HG03575 (cell line): ENCODE data around the gene NOS1AP.
"Not testable (repeated sequence)": the region's sequence is repeated elsewhere in the genome, so short reads cannot be mapped to it uniquely, and the experiment has no call there.

Experiments
- ATAC-seq: cut with Tn5 transposase; IDR thresholded peaks from one replicate; pipeline ENCODE4 v1.9.1; 2021; ENCODE audit not compliant: unreplicated experiment, insufficient number of reproducible peaks, low FRiP score; ENCODE audit errors: extremely low read depth

NOS1AP gene

GRCh38 chr1:162069334-162070093 is at the start of gene NOS1AP:
TSS of gene NOS1AP (plus strand) at chr1:162069691. CDS start at chr1:162070178, 487 bp downstream.
- ATAC-seq = no peak

DNA sequence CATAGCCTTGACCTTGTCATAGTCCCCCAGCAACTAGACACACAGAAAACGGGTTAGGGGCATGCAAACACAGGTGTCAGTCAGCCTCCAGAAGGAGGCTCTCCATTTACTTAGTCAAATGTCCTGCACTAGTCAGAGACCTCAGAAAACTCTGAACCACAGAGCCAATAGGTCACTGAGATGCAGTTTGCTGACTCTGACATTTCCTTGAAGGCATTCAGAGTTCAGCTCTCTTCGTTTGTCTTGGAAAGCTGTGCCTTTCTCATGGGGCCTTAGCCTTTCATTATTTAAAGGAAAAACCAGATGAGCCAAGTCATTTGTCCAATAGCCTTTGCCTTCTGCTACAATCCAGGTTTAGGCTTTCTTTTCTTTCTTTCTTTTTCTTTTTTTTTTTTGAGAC is 49.3 kb upstream of the NOS1AP start:
- ATAC-seq = no peak

GRCh38 chr1:162021124-162021523 is 48.4 kb upstream of the NOS1AP start:
- no peak for ATAC-seq

GRCh38 chr1:162022626-162023025 is 46.9 kb upstream of the NOS1AP start:
- ATAC-seq = no peak

- ATAC-seq = no peak
These were observed 46.3 kb upstream of the NOS1AP start for GRCh38 chr1:162023181-162023546.

DNA sequence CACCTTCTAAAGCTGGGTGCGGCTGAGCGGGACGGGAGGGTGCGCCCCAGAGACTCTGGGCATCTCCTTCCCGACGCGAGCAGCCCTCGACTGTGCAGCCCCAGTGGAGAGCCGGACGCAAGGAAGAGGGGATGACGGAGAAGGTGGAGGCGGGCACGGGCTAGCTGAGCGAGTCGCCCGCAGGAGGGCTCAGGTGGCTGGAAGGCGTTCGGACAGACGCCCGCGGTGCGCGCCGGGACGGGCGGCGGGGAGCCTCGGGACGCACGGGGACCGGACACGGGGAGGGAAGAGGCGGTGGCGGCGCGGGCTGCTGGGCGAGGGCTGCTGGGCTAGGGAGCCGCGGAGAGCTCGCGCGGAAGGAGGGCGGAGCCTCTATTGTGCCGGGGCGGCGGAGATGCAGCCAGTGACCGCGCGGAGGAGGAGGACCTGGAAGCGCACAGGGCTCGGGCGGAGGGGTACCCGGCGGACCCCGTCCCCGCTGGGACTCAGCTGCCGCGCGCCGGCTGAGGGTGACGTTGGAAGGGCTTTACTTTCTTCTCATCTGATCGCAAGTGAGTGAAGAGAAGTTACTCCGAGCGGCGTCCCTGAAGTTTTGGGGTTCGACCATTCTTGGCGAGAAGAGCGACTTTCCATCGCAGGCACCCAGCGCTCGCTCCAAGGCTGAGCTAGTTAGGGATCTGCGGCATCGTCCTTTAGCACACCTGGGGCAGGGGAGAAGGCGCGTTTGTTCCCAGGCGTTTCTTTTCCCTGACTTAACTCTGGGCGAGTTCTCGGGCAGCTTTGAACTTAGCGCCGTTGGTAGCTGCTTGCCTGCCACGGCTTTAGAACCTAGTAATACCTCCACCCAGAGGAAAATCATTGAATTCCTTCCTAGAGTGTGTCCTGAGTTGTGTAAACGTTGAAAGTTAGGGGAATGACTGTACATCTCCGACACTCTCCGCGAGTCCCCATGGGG is 45.7 kb upstream of the NOS1AP start, which contains the start of gene OLFML2B:
OLFML2B (minus strand) TSS at position 323 of the 955 bp plus-strand sequence. CDS start 439 bp downstream, outside the sequence.
- ATAC-seq = no peak

GRCh38 chr1:162025541-162025940 is 44.0 kb upstream of the NOS1AP start:
- ATAC-seq = no peak

DNA sequence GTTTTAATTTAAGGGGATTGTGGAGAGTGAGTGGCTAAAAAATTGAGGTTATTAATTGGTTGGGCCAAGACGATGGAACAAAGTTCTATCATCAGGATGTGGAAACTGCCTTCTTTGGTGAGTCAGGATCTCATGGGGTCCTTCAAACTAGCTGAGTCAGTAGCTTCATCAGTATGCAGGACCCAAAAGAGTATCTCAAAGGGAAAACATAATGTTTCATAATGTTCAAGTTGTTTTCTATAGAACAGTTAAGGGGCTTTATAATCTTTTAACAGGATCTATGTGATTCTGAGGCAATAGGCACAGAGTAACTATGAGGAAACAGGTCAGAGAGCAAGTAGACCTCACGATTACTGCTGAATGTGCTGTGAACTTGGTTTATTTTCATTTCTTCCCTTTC is 42.6 kb upstream of the NOS1AP start:
- no peak for ATAC-seq

GRCh38 chr1:162028726-162029125 is 40.8 kb upstream of the NOS1AP start:
- no peak for ATAC-seq

GRCh38 chr1:162029157-162029556 is 40.3 kb upstream of the NOS1AP start:
- no peak for ATAC-seq

DNA sequence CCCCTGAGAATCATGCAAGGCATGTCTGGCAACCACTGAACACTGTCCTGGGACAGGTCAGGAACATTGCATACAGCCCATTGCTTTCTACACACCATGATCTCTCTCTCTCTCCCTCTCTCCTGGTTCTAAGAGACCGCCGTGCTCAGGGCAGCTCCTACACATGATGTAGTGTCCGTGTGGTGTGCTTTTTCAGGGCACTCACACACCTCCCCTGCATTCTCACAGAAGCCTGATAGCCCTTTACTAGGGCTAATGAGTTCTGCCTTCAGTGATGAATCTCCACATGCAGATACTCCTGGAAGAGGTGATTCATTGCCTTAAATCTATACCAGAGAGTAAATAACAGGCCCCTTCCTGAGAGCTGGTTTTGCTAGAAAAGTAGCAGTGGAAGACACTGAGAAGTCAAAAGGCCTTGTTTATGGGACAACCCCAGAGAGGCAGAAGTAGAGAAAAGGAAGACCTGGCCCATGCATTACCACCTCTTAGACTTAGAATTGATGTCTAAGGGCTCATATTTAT is 38.7 kb upstream of the NOS1AP start:
- ATAC-seq = no peak

DNA sequence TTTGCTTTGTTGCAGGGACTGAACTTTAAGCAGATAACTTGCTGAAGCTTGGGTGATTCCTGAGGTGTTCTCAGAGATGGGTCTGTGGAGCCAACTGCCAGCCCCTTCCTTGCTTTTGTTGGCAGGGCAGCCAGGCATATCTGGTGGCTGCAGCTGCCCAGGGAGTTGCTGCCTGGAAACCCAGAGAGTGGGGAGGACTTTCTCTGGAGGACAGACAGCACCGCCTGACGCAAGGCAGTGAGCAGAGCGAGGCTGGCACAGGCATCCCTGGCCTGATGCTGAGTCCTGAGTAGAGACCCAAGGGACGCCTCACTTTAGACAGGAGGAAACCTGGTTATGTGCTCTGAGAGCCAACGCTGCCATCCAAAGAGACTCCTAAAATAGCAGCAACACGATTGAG is 36.1 kb upstream of the NOS1AP start:
- no peak for ATAC-seq

GRCh38 chr1:162035241-162035640 is 34.2 kb upstream of the NOS1AP start:
- no peak for ATAC-seq

- ATAC-seq = no peak
These were observed 33.3 kb upstream of the NOS1AP start for GRCh38 chr1:162036163-162036562.

- ATAC-seq = no peak
These were observed 30.9 kb upstream of the NOS1AP start for GRCh38 chr1:162038624-162039023.

DNA sequence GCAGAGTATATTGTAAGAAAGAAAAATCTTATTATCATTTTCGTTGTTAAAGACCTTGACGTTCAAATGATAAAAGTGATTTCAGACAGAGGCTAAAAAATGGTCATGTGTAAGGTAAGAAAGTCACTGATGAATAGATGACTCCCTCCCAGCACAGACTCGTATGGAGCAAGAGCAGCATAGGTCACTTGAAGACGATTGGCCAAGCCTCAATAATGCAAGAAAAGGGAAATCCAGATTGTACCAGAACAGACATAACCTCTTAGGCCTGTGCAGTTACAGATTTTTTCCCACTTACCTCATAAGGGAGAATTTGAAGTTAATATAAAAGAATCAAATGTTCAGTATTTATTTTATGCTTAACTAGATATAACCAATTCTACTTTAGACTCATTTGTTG is 29.5 kb upstream of the NOS1AP start:
- ATAC-seq = no peak

DNA sequence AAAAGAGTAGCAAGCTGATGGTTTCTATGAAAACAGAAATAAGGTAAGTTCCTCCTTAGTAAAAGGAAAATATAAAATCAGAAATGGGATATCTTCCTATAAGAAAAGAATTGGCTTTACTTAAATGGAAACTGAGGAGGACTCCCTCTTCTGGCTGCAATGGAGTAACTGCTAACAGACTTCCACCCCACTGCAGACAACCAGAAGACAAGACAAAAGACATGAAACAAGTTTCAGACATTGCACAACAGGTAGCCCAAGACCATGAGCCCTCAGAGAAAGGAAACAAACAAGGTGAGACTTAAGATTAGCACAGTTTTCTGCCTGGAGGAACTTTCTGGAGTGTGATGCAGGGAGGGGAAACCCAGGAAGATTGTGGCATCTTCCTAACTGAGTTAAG is 28.8 kb upstream of the NOS1AP start:
- ATAC-seq = no peak

- no peak for ATAC-seq
These were observed 27.1 kb upstream of the NOS1AP start for GRCh38 chr1:162042361-162042760.

- no peak for ATAC-seq
These were observed 22.6 kb upstream of the NOS1AP start for GRCh38 chr1:162046921-162047320.

- not testable (repeated sequence) for ATAC-seq
These were observed 15.5 kb upstream of the NOS1AP start for GRCh38 chr1:162053949-162054348.
